ENCODE results near the gene INCENP. TPM values are rescaled to one million over a fixed set of nuclear protein-coding genes. Genes with fewer than 3 reads are reported as not detected.

Gene INCENP
- total and polyA plus RNA-seq, 10 of the 15 experiments (the other 5 are each of a cell fraction or from before 2014, with no cell fraction given) = 1.4 to 96.8 (median 29.0) TPM

DNA sequence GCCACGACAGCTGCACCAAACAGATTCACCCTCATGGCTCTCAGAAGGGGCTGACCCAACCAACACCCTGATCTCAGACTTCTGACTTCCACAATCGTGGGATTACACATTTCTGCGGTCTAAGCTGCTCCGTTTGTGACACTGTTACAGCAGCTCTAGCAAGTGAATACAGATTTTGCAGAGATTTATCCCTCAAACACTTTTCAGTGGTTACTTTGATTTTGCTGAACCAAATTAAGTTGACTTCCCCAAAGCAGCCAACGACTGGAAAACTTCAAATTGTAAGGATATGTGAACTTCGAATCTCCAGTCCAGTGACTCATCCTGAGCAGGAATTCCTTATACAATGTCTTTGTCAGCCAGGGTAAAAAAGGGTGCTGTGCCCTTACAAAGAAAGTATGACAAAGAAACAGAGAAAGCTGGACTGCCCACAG lies 14.8 kb upstream of the INCENP start (continued):
- TF ChIP-seq, protein P1, sequence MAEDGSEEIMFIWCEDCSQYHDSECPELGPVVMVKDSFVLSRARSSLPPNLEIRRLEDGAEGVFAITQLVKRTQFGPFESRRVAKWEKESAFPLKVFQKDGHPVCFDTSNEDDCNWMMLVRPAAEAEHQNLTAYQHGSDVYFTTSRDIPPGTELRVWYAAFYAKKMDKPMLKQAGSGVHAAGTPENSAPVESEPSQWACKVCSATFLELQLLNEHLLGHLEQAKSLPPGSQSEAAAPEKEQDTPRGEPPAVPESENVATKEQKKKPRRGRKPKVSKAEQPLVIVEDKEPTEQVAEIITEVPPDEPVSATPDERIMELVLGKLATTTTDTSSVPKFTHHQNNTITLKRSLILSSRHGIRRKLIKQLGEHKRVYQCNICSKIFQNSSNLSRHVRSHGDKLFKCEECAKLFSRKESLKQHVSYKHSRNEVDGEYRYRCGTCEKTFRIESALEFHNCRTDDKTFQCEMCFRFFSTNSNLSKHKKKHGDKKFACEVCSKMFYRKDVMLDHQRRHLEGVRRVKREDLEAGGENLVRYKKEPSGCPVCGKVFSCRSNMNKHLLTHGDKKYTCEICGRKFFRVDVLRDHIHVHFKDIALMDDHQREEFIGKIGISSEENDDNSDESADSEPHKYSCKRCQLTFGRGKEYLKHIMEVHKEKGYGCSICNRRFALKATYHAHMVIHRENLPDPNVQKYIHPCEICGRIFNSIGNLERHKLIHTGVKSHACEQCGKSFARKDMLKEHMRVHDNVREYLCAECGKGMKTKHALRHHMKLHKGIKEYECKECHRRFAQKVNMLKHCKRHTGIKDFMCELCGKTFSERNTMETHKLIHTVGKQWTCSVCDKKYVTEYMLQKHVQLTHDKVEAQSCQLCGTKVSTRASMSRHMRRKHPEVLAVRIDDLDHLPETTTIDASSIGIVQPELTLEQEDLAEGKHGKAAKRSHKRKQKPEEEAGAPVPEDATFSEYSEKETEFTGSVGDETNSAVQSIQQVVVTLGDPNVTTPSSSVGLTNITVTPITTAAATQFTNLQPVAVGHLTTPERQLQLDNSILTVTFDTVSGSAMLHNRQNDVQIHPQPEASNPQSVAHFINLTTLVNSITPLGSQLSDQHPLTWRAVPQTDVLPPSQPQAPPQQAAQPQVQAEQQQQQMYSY (CRISPR knock-in tag; IDR thresholded peaks at IDR 0.05) = no peak
- no peak for TF ChIP-seq POLR2AphosphoS5 (IDR thresholded peaks at IDR 0.05; ENCODE audit: low read length)

DNA sequence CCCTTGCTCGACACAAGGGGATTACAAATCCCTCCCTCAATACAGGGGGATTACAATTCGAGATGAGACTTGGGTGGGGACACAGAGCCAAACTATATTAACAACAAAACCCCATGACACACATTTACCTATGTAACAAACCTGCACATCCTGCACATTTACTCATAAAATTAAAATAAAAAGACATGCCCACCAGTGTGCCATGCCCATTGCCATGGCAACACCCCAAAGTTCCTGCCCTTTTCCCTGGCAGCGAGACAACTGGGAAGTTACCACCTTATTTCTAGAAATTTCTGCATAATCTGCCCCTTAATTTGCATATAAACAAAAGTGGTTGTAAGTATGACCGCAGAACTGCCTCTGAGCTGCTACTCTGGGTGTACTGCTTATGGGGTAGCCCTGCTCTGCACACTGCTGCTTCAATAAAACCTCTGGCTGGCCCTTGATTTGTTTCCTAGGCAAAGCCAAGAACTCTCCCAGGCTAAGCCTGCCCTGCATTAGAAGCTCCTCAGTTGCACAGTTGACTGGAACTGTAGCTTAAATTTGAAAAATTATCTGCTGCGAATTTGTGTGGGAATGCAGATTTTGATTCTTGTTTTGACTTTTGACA lies 8.6 kb upstream of the INCENP start:
- no peaks in the 10 kb centered on the region for H3K36me3 ChIP-seq (ENCODE audit: control insufficient read depth in 2 of 2, insufficient read depth in 2 of 2, low read length in 1 of 2)
- 20% methylated on average over 5 of the region's 5 CpGs for WGBS (ENCODE audit: insufficient coverage, insufficient replicate concordance, low lambda C conversion rate, missing lambda C conversion rate)
- no peak overlapping the region for H3K27ac ChIP-seq (ENCODE audit: control insufficient read depth, insufficient read depth)
- POLR2A ChIA-PET = no interaction called here
- SMC1A ChIA-PET (ENCODE audit: uncharacterized antibody, unreplicated experiment) = interaction anchor here (0.9 kb wide), 2 partner anchors 9 to 110 kb away, joined by 3 read pairs; partner anchors contain the start of gene INCENP
- CTCF ChIA-PET = interaction anchor here (1.0 to 2.5 kb wide), 2 partner anchors 12 to 33 kb away, joined by 3 to 12 read pairs; no protein-coding TSS in a partner anchor
- ATAC-seq (no peak), FAIRE-seq (no peak), DNase-seq (ENCODE audit: low read depth, low spot score) (no peak)
- no peaks in the 10 kb centered on the region for H3K79me2 ChIP-seq (ENCODE audit: control insufficient read depth, insufficient read depth, low read length)
- intact Hi-C loops (cut with micrococcal nuclease; ENCODE audit: unreplicated experiment) = no loop called here
- RAD21 ChIA-PET (ENCODE audit: unreplicated experiment) = interaction anchor here (0.9 kb wide), 1 partner anchor 216 kb away, joined by 3 read pairs; no protein-coding TSS in a partner anchor
- no peak overlapping the region for H3K4me2 ChIP-seq (ENCODE audit: control insufficient read depth, insufficient read depth)
- in situ Hi-C loops (cut with MboI) = no loop called here
- BruUV-seq (replicated peaks) = no TSS peak
- H3K9me3 ChIP-seq (replicated peaks; ENCODE audit: control insufficient read depth, insufficient read depth, low read length) = peaks cover 4% of the 10 kb centered on the region; the same call in 2 of the 3 replicates
- no peak overlapping the region for H3K9ac ChIP-seq (ENCODE audit: control insufficient read depth, insufficient read depth, low read length)
- no peaks in the 10 kb centered on the region for H3K27me3 ChIP-seq (replicated peaks in 1 of 2; ENCODE audit: control insufficient read depth in 2 of 2, insufficient read depth in 2 of 2, low read length in 1 of 2)
- H2AFZ ChIP-seq (ENCODE audit: control insufficient read depth, low read depth, low read length) = no peak overlapping the region
- H4K20me1 ChIP-seq (ENCODE audit: control insufficient read depth, insufficient read depth) = no peaks in the 10 kb centered on the region
- H3K4me3 ChIP-seq = no peak overlapping the region
- H3K4me1 ChIP-seq (ENCODE audit: control insufficient read depth, insufficient read depth, low read length) = no peaks in the 10 kb centered on the region
- TF ChIP-seq PML (IDR thresholded peaks at IDR 0.05; ENCODE audit: low read length) (no peak), SIX5 (IDR thresholded peaks at IDR 0.05; ENCODE audit: low read depth, low read length, severe bottlenecking) (no peak), HDGF (IDR thresholded peaks at IDR 0.05) (no peak), NRF1 (conservative IDR thresholded peaks at IDR 0.05; ENCODE audit: low read depth, low read length) (no peak), ZNF622 (IDR thresholded peaks at IDR 0.05) (no peak), ZNF384 (IDR thresholded peaks at IDR 0.05; ENCODE audit: borderline replicate concordance, low read depth, low read length) (no peak), IRF4 (IDR thresholded peaks at IDR 0.05; ENCODE audit: low read depth, low read length) (no peak), TAF1 (IDR thresholded peaks at IDR 0.05; ENCODE audit: borderline replicate concordance, low read depth, low read length) (no peak), ZZZ3 (IDR thresholded peaks at IDR 0.05; ENCODE audit: control insufficient read depth, insufficient read length, low read depth) (no peak), ZBED1 (IDR thresholded peaks at IDR 0.05; ENCODE audit: borderline replicate concordance) (no peak), BACH1 (IDR thresholded peaks at IDR 0.05; ENCODE audit: borderline replicate concordance) (no peak), SUPT20H (IDR thresholded peaks at IDR 0.05; ENCODE audit: borderline replicate concordance, control insufficient read depth, low read depth, low read length) (no peak), ZNF207 (IDR thresholded peaks at IDR 0.05; ENCODE audit: borderline replicate concordance) (no peak), WRNIP1 (IDR thresholded peaks at IDR 0.05; ENCODE audit: borderline replicate concordance, low read depth, low read length) (no peak), ETV6 (conservative IDR thresholded peaks at IDR 0.05 in 1 of 2, IDR thresholded peaks at IDR 0.05 in 1 of 2; ENCODE audit: borderline replicate concordance in 1 of 2, low read depth in 1 of 2) (no peak)
- TF ChIP-seq, protein P2, sequence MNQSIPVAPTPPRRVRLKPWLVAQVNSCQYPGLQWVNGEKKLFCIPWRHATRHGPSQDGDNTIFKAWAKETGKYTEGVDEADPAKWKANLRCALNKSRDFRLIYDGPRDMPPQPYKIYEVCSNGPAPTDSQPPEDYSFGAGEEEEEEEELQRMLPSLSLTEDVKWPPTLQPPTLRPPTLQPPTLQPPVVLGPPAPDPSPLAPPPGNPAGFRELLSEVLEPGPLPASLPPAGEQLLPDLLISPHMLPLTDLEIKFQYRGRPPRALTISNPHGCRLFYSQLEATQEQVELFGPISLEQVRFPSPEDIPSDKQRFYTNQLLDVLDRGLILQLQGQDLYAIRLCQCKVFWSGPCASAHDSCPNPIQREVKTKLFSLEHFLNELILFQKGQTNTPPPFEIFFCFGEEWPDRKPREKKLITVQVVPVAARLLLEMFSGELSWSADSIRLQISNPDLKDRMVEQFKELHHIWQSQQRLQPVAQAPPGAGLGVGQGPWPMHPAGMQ (IDR thresholded peaks at IDR 0.05; ENCODE audit: borderline replicate concordance) = no peak
